Activated gamma-delta T cell treated with anti-CD3 and anti-CD28 coated beads, Interleukin-2, amount 50 U/mL, for 16 hours (primary cell): ENCODE data around the gene KLHL25.

Source experiments
- DNase-seq: peaks from one replicate; pipeline ENCODE4 v3.0.0-alpha.2; 2020; ENCODE audit warnings: low read depth

KLHL25 gene

DNA sequence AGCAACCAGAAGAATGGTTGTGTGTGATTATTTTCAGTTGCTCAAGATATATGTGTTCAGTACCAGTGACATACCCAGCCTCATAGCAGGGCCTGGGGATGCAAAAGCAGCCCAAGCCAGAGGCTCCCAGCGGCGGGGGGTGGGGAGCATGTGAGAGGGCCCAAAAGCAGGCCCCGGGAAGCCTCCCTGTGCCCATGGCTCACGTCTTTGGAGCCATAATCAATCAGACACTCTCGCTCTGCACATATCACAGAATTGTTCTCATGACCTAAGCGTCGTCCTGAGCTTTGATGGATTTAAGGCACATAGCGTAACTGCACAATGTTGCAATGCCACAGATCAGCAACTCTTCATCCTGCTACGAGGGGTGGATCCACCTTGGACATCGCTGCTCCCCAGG, 20.8 kb downstream of the KLHL25 start:
- no peak for DNase-seq

DNA sequence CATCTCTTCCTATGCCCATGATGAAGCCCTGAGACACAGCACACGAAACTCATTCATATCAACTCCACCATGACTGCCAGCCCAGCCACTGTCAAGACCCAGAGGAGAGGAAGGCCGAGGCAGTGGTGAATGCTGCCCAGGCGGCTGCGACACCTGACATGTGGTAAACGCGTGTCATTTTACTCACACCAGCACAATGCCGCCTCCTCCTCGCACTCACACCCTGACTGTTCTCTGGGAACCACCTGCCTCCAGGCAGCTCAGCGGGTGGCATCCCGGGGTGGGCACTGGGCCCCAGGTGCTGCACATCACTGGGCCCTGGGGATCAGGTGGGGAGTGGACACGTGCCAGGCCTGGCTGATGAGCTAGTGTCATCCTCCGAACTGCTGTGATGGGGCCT, 21.5 kb downstream of the KLHL25 start:
- DNase-seq, result no peak

DNA sequence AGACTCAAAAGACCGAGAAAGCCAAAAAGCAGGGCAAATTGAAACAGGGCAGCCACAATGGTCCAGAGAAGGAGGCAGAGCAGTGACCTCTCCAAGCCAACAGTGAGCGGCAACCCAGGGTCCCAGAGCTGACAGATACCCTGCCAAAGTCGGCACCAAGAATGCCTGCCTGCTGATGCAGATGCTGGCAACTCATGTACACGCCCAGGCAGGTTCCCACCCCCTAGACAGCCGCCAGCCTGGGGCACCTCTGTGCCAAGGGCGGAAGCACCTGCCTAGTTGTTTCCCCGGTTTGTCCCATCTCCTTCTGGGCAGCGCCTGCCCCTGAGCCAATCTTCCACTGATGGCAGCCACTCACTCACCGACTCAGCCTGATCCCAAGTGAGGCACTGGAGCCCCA, 22.1 kb downstream of the KLHL25 start:
- no peak for DNase-seq

DNA sequence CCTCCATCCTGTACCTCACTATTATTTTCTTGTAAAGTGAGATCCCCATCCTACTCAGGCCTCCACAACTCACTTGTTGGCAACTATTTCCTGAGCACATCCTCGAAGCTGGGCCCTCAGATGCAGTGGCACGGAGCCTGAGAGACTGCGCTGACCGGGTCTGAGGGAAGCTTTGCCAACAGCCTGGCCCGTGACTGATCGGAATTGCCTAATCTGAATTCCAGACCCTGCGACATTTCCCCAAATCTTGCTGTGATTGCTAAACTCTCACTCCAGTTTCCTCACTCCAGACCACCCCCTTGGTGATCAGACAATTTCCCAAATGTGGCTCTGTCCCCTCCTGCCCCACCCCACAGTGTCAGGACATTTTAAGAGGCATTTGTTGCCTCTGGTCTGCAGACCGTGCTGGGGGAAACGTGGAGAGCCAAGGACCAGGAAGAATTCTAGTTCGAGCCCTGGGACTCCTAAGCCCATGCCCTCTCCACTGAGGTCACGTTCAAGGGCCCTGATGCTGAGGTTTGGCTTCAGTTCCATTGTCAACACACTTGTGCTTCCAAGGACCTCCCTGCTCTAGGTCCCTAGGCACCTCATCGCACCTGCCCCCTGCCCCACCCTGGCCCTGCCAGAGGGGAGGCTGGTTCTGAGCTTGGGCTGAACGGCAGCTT, 22.8 kb downstream of the KLHL25 start:
- DNase-seq, result no peak

DNA sequence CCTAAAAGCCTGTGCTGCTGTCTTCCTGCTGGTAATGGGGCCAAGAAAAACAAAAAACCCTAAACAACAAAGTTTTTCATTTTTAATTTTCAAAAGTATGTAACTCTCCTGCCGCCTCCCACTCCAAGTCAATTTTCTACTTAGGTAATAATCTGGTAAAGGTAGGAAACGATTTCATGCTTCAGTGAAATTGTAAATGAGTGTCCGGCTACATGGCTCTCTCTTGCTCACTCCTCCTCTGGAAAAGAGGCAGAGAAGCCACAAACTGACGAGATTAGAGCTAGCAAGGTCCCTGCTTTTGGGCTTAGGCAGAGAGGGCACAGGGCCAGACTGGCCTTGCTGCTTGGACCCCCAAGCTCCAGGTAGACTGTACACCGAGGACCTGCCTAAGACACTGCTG, 23.5 kb downstream of the KLHL25 start:
- no peak for DNase-seq

DNA sequence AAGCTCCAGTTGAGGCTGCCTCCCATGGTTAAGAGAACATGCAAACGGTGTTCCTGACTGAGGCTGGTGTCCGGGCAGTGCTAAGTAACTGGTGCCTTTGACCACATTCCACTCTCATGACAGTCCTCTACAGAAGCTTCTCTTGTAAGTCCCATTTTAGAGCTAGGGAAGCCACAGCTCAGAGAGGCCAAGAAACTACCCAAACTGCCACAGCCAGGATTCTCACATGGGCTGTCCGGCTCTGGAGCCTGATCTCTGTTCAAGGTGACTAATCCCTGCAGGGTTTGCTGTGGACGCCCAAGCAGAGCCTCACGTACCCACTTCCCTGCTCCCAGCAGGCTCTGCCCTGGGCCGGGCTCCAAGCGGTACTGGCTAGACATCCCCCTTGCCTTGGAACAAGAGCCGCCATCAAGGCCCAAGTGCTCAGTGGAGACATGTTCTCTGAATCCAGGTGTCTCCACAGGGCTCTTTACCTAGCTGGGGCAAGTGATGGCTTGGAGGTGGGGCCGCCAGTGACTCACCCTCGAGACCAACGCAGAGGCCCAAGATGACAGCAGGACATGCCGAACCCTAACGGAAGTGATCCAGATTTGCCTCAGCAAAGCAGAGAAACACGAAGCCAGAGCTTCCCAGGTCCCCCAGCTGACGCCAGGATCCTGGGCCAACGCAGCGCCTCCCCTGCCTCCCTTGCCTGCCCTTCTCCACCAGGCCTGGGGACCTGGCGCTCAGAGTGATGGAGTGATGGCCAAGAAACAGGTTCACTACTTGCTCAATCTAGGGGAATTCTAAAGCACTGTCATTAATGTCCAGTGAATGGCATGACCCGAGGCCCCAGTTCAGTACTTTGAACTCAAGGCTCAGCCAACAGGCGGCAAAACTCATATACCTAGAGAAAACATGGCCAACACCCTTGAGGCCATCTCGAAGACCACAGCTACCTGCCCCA, 24.4 kb downstream of the KLHL25 start:
- no peak for DNase-seq

DNA sequence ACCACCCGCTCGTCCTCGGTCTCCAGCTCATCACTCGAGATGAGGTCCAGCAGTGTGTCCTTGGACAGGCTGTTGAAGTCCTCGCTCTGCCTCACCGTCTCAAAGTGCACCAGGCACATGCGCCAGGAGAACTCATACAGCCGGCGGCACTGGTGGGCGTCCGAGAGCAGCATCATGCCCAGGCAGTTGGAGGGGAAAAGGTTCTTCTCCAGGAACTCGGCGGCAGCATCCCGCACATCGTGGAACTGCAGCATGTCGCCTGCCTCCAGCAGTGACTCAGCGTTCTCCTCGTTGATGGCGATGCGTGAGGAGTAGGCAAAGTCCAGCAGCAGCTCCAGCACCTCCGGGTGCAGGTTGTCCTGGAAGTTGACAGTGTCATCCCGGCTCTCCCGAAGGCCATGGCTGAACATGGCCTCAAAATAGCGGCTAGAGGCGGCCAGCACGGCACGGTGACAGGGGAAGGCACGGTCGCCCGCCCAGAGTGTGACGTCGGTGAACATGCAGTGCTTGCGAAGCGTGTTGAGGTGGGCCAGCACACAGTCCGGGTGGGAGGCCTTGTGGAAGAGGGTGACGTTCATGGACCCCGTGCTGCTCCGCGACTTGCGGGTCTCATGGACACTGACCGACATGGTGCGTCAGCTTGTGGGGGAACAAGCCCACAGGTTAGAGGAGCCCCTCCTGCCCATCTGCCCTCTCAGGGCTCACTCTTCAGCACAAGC, 25.4 kb downstream of the KLHL25 start:
- no peak for DNase-seq

DNA sequence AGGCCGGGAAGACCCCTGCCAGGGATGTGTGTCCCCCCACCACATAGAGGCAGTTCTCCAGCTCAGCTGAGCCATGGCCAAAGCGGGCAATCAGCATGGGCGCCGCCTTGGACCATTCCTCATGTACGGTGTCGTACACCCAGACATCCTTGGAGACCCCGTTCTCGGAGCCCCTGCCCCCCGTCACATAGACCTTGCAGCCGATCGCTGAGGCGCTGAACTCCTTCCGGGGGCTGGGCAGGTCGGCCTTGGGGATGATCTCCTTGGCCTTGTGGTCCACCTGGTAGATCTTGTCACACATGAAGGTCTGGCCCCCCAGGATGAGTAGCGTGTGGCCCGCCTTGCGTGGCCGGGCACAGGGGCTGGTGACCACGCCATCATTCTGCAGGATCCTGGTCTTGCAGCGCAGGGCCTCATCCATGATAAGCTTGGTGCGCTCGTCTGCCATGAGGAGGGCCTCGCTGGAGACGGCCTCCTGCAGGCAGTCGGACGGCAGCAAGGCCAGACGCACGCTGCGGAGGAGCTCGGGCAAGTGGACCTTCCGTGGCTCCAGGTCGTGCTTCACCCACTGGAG, 26.0 kb downstream of the KLHL25 start:
- DNase-seq, result no peak

DNA sequence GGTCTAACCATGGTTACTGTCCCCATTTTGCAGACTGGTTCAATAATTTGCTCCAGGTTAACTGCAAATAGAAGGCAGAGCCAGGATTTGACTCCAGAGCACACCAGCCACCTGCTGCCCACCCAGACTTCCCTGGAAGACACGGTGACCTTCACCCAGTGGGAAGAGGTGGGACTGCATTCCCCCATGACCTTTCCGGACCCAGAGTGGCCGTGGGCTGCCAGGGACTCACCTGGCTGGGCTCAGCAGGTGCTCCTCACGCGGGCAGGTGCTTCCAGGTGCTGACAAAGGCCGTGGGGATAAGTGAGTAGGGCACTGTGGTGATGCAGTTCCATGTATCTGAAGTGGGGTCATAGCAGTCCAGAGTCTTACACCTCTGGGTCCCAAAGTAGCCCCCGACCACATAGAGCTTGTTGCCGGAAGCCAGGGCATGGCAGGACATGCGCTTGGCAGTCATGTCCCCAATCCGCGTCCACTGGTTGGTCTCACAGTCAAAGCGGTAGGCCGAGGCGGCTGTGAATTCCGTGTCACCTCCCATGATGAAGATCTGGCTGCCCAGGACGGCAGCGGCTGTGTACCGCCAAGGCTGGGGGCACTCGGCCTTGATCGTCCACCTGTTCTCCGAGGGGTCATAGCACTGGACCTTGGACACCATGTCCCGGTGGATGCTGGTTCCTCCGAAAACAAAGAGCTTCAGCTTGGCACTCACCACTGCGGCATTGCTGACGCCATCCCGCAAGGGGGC, 26.8 kb downstream of the KLHL25 start:
- DNase-seq, result no peak

DNA sequence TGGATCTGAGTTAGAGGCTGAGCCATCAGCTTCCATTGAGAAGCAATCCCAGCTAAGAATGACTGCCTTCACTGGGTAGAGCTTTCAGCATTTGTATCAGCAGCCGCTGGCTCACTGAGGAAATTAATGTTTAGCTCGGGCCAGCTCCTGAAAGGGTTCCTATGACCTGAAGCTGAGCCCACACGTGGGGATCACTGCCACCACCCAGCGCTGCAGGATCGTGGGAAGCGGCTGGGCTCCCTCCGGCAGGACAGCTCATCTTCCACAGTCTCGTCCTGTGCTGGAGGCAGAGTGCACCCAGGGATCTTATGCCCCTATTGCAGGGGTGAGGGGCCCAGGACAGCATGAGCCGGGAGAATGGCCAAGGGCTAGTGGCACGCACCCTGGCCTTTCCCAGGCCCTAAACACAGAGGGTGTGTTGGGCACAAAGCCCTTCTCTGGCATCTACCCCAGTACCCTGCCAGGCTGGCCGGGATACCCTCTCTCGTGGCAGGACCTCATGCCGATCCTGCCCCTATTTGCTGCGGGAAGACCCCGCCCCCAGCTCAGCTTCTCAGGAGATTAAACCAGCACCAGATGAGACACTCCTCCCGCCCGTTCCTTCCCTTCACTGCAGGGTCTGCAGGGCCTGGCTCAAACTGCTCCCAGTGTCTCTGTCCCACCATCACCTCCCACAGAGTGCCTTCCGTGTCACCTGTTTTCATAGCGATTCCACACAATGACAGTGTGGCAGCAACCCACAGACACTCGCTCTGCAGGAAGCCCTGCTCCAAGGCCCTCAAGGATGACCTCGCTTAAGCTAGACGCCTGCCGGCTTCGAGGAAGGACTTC, 28.5 kb downstream of the KLHL25 start:
- DNase-seq, result no peak

DNA sequence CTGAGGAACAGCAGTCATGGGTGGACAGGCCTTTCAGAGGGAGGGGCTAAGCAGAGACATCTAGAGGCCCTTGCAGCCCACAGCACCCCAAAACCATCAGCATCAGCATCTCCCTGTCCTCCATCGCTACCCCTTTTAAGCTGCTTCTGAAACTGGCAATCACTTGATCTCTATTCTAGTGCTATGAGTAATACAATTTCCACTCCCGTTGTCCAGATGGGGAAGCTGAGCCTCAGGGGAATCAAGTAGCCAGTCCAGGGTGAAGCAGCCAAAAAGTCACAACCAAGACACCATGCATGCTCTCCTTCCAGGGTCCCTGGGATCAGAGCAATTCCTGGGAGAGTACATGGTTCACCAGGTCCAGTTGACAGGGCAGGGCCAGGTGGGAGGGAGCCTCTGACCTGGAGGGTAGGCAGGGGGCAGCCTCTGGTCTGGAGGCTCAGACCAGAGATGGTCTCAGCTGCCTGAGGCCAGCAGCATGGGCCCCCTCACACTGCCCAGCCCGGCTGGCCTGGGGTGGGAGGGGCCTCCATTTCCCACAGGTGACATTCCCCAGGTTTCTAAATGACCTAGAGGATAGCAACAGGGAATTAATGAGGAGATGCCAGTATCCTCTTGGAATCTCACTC, 30.0 kb downstream of the KLHL25 start:
- DNase-seq, result no peak

DNA sequence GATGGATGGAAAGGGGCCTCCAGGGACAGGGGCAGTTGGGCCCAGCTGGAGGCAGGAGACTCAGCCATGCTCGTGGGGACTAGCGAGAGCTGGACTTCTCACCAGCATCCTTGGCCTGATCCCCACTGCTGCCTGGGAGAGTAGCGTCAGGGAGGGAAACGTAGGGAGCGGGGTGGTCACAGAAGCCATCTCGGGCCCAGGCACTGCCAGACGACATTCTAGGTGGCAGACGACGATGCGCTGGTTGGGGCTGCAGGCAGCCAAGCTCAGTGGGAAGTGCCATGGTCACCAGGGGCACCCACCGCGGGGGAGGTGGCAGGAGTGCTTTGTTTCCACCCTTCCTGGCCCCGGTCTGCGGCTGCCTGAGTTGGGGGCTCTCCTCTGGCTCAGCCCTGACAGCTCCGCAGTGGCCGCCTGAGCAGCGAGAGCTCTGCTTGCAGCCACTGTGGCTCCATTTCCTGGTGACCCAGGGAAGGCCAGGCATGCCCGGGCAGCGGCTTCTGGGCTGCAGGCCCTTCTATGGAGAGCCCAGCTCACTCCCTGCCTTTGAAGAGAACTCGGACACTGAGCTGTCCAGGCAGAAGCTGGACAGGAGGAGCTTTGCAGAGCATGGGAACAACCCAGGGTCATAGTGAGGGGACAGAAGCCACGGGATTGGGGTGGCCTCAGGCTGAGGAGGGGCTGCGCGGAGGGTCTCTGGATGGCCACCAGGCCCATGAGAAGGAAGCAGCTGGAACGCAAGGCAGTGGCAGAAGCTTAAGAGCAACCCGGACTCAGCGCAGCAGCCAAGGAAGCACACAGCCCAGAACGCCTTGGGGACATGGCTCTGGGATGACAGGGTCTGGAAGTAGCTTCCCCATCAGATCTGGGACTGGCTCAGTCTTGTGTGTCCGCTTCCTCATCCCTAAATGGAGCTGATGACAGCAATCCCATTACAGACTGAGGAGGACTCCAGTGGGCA, 30.8 kb downstream of the KLHL25 start:
- no peak for DNase-seq

DNA sequence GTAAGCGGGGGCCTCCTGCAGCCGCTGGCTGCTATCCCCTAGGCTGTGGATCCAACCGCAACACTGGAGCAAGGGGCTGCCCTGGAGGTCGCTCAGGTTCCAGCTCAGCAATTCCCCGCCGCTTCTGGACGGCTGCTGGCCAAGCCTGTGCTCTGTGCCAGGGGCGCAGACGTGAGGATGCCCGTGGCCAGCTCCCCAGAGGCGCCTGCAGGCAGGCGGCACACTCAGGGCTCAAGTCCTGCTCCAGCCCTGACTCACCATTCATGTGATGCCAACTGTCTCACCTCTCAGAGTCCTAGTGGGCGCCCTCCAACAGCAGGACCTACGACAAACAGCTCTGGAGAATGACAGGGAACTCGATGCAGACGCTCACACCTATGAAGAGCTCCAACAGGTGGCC, 31.6 kb downstream of the KLHL25 start:
- no peak for DNase-seq

DNA sequence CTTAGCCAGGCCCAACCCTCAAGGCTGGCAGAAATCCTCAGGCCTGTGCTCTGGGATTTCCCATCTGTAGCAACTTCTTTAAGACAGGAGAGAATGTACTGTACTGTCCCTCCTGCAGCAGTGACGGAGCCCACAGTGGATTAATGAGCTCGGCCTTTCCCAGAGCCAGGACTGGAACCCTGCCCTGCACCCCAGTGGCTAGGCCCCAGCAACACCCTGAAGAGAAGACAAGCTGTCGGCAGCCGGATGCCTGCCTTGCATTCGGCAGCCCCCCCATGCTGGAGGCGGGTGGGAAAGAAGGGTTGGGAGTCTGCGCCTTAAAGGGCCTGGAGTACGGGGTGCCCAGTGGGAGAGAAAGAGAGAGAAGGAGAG, 32.0 kb downstream of the KLHL25 start:
- DNase-seq, result no peak

DNA sequence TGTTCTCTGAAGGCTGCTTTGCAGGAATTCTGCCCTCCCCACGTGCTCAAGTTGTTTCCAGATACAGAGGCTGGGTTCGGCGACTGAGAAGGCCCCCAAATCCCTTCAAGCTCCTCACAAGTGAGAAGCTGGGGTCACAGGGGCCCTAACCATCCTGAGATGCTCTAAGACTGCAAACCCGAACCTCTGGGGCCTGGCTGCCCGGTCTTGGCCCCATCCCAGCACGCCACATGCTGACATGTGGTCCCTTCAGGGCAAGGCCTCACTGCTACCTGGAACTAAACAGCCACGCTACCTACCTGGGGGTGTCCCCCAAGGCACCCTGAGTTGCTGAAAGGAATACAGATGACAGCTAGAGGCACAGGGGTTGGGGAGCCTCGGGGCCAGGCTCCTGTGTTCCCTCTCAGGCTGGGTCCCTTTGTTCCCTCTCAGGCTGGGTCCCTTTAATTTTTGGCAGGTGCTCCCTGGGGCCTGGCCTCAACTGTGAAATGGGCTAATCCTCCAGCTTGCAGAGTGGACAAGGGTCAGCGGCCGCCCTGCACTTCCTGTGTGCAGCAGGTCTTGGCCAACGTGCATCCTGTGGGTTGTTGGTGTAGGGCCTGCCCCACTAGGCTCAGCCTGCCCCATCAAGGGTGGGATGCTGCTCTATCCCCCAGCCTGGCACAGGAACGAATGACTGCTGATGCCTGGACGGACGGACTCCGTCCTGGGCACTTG, 32.5 kb downstream of the KLHL25 start:
- DNase-seq, result no peak

DNA sequence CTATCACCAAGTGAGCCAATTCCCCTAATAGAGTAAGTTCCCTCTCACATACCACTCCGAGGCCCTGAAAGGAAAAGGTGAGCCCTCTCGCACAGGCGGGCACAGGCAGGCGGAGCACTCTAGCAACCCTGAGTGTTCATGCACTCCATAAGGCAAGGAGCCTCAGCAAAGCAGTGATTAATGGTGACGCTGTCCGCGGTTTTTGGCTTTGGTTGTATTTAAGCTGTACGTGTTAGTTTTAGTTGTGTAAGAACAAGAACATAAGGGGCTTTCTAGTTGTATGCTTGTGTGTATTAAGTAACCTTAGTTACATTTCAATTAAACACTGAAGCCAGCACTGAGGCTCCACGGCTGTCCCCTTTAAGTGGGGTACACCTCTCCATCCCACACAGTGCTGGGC, 33.1 kb downstream of the KLHL25 start:
- DNase-seq, result no peak

DNA sequence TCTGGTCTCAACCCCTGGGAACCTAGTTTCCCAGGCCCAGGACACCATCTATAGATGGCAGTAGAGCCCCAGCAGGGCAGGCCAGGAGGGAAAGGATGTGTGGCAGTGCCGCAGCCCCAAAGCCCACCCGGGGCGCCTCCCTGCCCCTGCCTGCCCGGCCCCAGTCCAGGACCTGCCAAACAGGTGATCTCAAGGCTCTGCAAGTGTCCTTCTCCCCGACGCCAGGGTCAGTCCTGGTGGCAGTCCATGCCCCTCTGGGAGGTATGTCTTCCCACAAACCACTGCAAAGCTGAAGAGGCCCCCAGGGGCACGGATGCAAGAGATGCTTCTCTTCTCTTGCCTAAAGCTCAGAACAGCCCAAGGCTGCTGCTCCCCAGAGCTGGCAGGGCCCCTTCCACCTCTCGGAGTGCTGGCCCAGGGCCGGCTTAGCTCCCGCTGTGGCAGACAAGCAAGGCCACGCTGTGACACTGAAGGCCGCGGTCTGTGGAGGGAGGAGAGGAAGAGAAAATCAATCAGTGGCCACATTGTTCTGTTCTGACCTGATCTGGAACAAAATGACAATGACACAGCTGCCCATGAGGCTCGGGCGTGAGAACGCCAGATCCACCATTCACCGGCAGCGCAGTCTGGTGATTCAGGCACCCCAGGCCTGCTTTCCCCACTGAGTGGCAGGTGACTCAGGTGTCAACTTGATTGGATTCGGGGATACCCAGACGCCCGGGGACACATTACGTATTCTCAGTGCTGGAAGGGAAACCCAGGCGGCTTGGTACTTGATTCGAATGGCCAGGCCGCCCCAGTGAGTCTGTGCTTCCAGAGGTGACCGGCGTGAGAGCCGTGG, 34.0 kb downstream of the KLHL25 start:
- DNase-seq, result no peak

DNA sequence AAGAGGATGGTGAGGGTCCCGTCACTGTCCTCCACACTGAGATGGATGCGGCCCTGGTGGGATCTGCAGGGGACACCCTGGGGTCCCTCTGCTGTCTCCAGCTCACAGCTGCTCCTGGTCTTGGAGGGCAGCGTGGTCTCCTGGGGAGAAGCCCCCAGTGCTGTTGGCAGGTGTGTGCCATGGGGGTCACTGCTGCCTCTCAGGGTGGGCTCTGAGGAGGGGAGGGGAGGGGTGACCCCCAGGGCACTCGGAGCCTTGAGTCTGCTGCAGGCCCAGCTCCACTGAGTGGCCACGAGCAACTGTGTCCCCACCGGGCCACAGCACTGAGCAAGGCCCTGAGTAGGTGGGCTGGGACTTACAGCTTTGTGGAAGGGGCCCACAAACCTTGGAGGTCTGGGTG, 34.7 kb downstream of the KLHL25 start:
- no peak for DNase-seq
